ENCODE data around the gene SLMAP.

SLMAP gene

GRCh38 chr3:57753016-57753415 is 3.1 kb upstream of the SLMAP start:
- no peak for DNase-seq (ENCODE audit: low read depth)

- DNase-seq (ENCODE audit: low read depth) = no peak
Measured at GRCh38 chr3:57755368-57755675, 787 bp upstream of the SLMAP start.

DNA sequence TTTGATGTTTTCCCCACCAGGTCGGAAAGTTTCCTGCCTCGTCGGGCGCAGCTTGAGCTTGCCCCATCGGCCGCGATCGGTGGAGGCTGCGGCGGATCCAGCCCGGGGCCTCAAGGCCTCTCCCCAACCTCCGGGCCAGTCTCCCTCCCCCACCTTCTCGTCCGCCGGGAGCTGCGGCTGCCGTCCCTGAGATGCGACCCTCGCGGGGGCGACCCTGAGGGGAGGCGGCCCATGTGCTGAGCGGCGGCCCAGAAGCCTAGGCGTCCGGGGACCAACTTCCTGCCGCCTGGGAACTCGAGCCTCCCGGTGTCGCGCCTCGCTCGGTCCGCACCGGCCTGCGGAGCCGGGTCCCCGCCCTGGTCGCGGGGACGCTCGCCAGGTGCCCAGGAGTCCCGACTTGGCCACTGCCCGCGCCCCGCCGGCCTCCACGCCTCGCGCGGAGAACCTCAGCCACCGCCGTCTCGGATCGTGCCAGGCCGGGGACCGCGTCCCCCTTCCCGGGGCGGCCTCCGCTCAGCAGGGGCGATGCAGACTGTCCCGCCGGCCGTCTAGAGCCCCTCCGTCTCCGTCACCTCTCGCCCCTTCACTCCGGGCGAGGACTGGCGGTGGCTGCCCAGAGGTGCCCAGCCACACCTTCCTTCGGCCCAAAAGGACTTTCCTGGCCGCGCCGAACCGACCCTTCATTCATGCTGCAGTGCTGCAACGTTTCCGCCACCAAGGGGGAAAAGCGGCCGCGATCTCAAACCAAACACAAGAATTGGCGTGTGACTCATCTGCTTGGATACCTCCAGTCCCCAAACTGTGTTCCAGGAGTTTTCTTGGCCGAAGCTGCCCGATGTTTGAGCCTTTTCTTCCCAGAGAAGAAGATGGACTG is 656 bp downstream of the SLMAP start:
- peak; percentile 27 for DNase-seq (ENCODE audit: low read depth)

GRCh38 chr3:57757642-57758297 is 1.7 kb downstream of the SLMAP start:
- DNase-seq (ENCODE audit: low read depth) = no peak

DNA sequence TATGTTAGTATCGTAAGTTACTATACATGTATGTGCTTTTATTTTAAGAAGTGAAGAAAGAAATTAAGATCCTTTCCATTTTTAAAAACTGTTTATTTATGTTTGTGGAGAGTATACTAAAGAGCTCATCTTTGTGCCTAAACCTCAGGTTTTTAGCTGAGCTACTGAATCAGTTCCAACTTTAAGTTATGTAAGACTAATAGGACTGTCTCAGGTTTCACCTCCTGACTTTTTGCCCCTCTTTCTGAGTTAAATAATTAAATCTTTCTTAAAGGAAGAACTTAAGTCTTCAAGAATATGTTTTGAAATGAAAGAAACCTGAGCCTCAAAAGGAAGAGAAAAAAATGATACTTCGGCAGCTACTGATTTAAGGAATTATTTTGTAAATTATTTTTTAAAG is 2.6 kb downstream of the SLMAP start:
- DNase-seq (ENCODE audit: low read depth) = no peak

- DNase-seq (ENCODE audit: low read depth) = no peak
Measured at GRCh38 chr3:57764794-57765193, 8.7 kb downstream of the SLMAP start.

GRCh38 chr3:57768595-57768994 is 12.5 kb downstream of the SLMAP start:
- DNase-seq (ENCODE audit: low read depth) = no peak

DNA sequence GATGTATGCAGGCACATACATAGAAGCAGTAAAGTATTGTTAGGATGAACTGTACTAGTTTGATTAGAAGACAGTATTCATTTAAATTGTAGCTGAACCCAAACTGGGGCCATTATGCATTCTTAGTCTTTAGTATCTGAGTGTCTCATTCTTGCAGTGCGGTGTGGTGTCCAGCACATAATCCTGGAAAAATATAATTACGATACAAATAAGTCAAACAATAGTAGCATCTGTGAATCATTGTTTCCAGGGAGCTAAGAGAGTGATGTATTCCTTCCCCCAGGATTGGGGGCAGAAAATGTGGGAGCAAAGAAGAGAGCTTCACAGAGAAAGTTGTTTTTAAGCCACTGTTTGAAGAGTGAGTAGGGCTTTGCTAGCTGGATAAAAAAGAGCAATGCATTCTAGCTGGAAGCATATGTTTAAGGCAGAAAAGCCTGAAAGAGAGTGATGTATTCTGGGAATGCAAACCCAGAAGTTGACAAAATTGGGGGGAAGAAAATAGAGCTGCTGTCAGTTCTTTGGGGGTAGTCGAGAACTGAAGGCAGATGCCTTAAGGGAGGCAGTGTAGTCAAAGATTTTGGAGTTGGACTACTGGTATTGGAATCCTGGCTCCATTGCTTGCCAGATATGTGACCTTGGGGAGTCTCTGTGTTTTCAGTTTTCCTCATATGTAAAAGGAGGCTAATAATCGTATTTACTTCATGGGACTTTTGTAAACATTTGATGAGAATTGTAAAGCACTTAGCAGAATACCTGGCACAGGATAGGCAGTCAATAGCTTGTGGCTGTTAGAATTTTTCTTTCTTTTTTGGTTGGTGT is 14.1 kb downstream of the SLMAP start:
- no peak for DNase-seq (ENCODE audit: low read depth)

- no peak for DNase-seq (ENCODE audit: low read depth)
Measured at GRCh38 chr3:57772251-57772650, 16.1 kb downstream of the SLMAP start.

DNA sequence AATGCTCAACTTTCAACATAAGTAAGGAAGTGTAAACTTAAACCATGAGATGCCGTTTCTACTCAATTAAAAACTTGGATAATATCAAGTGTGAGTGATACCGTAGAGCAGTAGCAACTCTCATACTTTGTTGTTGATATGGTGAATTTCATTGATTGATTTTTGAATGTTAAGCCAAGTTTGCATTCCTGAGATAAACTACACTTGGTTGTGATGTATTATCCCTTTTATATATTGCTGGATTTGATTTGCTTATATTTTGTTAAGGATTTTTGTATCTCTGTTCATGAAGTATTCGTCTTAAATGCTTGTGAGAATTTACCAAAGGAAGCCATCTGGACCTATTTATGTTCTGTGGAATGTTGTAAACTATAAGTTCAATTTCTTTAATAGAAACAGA is 21.7 kb downstream of the SLMAP start:
- no peak for DNase-seq (ENCODE audit: low read depth)

DNA sequence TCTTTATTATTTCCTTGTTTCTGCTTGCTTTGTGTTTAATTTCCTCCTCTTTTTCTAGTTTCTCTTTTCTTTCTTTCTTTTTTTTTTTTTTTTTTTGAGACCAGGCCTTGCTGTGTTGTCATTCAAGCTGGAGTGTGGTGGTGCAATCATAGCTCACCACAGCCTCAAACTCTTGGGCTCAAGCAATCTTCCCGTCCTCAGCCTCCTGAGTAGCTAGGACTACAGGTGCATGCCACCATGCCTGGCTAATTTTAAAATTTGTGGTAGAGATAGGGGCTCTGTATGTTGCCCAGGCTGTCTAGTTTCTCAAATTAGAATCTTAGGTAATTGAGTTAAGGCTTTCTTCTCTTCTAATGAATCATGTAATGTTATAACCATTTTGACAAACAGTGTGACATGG is 22.4 kb downstream of the SLMAP start:
- no peak for DNase-seq (ENCODE audit: low read depth)

GRCh38 chr3:57779666-57780065 is 23.6 kb downstream of the SLMAP start:
- no peak for DNase-seq (ENCODE audit: low read depth)

DNA sequence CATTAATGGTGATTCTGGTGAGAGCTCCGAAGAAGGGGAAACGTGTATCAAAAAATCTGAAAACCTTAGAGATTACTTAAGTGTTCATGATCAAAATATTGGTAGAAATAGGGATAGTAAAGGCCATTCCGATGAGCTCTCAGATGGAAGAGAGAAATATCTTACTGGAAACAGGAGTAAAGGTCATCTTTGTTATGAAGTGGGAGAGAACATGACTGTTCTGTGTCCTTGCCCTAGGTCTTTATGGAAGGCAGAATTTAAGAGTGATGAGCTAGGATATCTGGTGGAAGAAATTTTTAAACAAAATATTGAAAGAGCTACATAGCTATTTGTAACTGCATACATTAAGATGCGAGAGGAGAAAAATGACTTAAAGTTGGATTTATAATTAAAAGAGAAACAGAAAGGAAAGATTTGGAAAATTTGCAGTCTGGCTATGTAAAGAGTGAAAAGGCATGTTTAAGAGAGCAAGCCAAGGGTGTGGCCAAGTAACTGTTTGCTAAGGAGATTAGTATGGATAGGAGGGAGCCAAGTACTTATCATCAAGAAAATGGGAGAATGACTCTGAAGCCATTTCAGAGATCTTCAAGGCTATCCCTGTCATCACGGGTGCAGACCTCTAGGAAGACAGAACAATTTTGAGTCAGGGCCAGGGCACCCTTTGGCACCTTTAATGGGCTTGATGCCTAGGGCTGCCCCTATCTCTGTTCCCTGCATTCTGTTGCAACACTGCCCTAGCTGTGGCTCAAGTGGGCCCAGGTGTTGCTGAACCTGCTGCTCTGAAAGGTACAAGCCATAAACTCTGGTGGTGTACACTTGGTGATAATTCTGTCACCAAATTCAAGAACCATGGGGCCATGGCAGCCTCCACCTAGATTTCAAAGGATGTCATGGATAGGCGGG is 27.3 kb downstream of the SLMAP start:
- DNase-seq (ENCODE audit: low read depth) = no peak

- no peak for DNase-seq (ENCODE audit: low read depth)
Measured at GRCh38 chr3:57784089-57784735, 28.1 kb downstream of the SLMAP start.

GRCh38 chr3:57785446-57785845 is 29.3 kb downstream of the SLMAP start:
- DNase-seq (ENCODE audit: low read depth) = no peak

GRCh38 chr3:57787867-57788623 is 31.9 kb downstream of the SLMAP start:
- DNase-seq (ENCODE audit: low read depth) = no peak

DNA sequence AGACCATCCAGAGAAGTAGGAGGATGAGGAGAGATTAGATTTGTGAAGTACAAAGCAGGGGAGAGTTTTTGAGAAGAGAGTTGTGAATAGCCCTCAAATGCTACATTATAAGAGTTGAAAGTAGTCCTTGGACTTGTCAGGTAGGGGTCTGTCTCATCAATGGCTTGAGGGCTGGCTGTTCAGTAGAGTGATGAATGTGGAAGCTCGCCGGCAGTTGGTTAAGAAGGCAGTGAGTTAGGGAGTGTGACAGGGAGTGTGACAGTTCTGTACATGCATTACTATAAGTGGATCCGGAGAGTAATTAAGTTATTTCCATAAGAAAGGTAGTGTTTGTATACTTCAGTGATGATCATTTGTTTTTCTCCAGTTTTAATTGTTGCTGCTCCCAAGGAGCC is 32.5 kb downstream of the SLMAP start:
- DNase-seq (ENCODE audit: low read depth) = no peak

- no peak for DNase-seq (ENCODE audit: low read depth)
Measured at GRCh38 chr3:57791245-57791644, 35.1 kb downstream of the SLMAP start.

DNA sequence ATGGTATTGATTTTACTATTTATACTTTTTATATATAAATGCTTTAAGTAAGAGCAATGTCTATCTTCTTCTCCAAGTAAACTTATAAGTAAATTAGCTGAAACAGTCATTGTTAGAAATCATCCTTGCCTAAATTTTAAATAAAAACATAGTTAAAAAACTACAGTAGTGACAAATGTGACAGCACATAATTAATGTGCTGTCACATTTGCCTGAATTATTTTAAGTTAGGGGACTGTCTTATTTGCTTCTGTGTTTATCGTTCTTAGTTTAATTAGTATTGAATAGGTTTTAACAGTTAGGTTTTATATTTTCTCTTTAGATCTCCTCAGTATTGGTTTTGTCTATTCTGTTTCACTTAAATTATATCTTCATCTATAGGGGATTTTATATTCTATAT is 36.1 kb downstream of the SLMAP start:
- no peak for DNase-seq (ENCODE audit: low read depth)

DNA sequence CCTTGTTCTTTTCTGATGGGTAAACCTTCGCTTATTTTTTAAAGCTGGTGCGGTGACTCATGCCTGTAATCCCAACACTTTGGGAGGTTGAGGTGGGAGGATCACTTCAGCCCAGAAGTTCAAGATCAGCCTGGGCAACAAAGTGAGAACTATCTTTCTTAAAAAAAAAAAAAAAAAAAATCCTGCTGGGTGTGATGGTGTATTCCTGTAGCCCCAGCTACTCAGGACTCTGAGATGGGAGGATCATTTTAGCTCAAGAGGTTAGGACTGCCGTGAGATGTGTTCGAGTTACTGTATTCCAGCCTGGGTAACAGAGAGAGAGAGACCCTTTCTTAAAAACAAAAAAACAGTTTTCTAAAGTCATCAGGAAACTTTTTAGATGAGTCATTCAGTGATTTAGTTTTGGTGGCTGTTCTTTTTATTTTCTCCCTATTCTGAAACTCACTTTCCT is 37.7 kb downstream of the SLMAP start:
- DNase-seq (ENCODE audit: low read depth) = no peak

DNA sequence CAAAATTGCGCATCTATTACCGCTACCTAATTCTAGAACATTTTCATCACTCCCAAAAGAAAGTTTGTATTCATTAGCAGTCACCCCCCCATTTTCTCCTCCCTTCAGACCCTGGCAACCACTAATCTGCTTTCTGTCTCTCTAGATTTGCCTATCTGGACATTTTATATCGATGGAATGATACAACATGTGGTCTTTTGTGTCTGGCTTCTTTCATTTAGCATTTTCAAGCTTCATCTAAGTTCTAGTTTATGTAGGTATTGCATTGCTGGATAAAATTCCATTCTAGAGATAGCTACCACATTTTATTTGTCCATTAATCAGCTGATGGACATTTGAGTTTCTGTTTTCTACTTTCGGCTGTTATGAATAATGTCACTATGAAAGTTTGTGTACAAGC is 38.4 kb downstream of the SLMAP start:
- DNase-seq (ENCODE audit: low read depth) = no peak

Data from GM04503 (cell line).